KMS-11 (cell line): ENCODE measurements around the gene ENDOU.

Source experiments
- H2AFZ ChIP-seq: fragments of 200-600 bp; sonication (generic); 2 replicates; pipeline ENCODE4 v1.6.1; 2016; ENCODE audit warnings: antibody characterized with exemption, mixed run types, low read depth
- H3K27ac ChIP-seq: fragments of 200-600 bp; sonication (generic); 2 replicates; pipeline ENCODE4 v1.6.1; 2016; ENCODE audit warnings: mild to moderate bottlenecking, mixed run types
- H3K27me3 ChIP-seq: fragments of 200-600 bp; sonication (generic); 2 replicates; pipeline ENCODE4 v1.6.1; 2017; ENCODE audit warnings: mild to moderate bottlenecking, low read depth, mixed run types, moderate library complexity; ENCODE audit not compliant: insufficient read depth
- H3K36me3 ChIP-seq: fragments of 200-600 bp; sonication (generic); 2 replicates; pipeline ENCODE4 v1.6.1; 2017; ENCODE audit warnings: mild to moderate bottlenecking, mixed run types; ENCODE audit not compliant: insufficient read depth
- H3K4me1 ChIP-seq: fragments of 200-600 bp; sonication (generic); 2 replicates; pipeline ENCODE4 v1.6.1; 2016; ENCODE audit warnings: mild to moderate bottlenecking, low read depth, mixed run types; ENCODE audit not compliant: poor library complexity, severe bottlenecking
- H3K4me2 ChIP-seq: fragments of 200-600 bp; sonication (generic); 2 replicates; pipeline ENCODE4 v1.7.0; 2016; ENCODE audit warnings: mild to moderate bottlenecking, mixed run types
- H3K4me3 ChIP-seq: fragments of 200-600 bp; sonication (generic); IDR thresholded peaks from 2 replicates; pipeline ENCODE4 v1.6.1; 2017; ENCODE audit warnings: low read depth, low read length, mixed read lengths; ENCODE audit not compliant: insufficient read depth
- H3K79me2 ChIP-seq: fragments of 200-600 bp; sonication (generic); 2 replicates; pipeline ENCODE4 v1.6.1; 2016; ENCODE audit warnings: low read depth, mixed run types; ENCODE audit not compliant: insufficient read depth
- H3K9ac ChIP-seq: fragments of 200-600 bp; sonication (generic); 2 replicates; pipeline ENCODE4 v1.6.1; 2016; ENCODE audit warnings: mild to moderate bottlenecking, mixed run types
- H4K20me1 ChIP-seq: fragments of 200-600 bp; sonication (generic); 2 replicates; pipeline ENCODE4 v1.6.1; 2016; ENCODE audit warnings: mild to moderate bottlenecking, mixed run types; ENCODE audit not compliant: insufficient read depth
- TF ChIP-seq, protein P1 (sequence below): fragments of 200-600 bp; sonication (generic); conservative IDR thresholded peaks from 2 replicates; pipeline ENCODE4 v1.6.1; 2017; ENCODE audit warnings: low read depth, mild to moderate bottlenecking, antibody characterized with exemption, low read length, moderate library complexity, mixed read lengths

Gene ENDOU

DNA sequence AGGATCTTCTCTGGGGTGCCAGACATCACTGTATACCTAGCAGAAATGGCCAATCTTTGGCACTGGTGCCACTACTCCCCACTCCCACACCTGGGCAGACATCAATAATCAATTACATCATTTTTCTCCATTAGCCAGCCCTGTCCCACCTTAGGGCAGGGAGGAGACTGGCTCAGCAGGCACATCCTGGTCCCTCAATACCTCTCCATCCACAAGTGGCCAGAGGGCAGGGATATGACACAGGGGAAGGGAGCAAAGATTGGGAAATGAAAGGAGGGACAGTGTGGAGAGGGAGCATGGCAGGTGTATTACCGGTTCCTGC lies 23.2 kb upstream of the ENDOU start:
- no peaks in the 10 kb centered on the region for H3K79me2 ChIP-seq
- TF ChIP-seq, protein P1, sequence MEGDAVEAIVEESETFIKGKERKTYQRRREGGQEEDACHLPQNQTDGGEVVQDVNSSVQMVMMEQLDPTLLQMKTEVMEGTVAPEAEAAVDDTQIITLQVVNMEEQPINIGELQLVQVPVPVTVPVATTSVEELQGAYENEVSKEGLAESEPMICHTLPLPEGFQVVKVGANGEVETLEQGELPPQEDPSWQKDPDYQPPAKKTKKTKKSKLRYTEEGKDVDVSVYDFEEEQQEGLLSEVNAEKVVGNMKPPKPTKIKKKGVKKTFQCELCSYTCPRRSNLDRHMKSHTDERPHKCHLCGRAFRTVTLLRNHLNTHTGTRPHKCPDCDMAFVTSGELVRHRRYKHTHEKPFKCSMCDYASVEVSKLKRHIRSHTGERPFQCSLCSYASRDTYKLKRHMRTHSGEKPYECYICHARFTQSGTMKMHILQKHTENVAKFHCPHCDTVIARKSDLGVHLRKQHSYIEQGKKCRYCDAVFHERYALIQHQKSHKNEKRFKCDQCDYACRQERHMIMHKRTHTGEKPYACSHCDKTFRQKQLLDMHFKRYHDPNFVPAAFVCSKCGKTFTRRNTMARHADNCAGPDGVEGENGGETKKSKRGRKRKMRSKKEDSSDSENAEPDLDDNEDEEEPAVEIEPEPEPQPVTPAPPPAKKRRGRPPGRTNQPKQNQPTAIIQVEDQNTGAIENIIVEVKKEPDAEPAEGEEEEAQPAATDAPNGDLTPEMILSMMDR: no peak

DNA sequence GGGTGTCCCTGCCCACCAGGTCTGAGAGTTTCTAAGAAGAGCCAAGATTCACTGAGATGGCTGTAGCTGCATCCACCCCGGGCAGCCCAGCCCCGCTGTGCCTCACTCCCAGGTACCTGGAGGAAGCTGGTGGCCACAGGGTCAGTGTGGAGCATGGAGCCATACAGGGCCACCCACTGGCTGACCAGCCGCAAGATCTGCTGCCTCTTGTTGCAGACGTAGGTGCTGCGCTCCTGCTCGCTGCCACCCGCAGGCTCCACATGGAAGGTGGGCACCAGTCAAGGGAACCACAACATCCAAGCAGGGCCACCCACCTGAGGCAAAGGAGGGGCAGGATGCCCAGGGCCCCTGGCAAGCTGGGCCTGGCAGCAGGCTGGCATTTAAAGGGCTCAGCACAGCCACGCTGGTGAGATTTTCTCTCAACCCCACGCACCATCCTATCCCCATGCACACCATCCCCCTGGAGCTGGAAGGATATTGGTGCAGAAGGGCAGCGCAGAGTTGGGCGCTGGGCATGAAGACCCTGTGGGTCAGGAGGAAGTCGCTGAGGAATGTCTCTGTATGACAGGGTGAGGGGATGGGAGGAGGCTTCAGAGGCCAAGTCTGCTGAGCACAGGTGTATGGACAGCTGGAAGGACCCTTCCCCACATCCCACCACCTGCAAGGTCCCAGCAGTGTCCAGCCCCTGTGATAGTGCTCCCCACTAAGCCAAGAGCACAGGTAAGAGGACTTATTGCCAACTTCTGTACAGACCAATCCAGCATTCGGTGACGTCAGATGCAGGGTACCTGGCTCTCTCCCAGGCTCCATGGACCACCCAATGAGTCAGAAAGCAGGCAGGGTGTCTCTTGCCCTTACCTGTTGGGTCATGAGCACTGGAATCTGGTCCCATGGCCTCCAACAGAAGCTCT lies 22.6 kb upstream of the ENDOU start:
- Histone ChIP-seq H3K4me3 (no peak overlapping the region), H2AFZ (no peak overlapping the region), H3K4me1 (peaks cover 29% of the 10 kb centered on the region), H3K79me2 (no peaks in the 10 kb centered on the region), H3K4me2 (no peak overlapping the region), H3K9ac (no peak overlapping the region), H3K27ac (no peak overlapping the region), H3K36me3 (no peaks in the 10 kb centered on the region), H3K27me3 (no peaks in the 10 kb centered on the region), H4K20me1 (no peaks in the 10 kb centered on the region)
- TF ChIP-seq, protein P1: no peak

More for the DNA sequence above, 23.2 kb upstream of the ENDOU start:
- no peak overlapping the region for H3K27ac ChIP-seq
- no peaks in the 10 kb centered on the region for H4K20me1 ChIP-seq
- H3K27me3 ChIP-seq: no peaks in the 10 kb centered on the region
- H2AFZ ChIP-seq: no peak overlapping the region
- no peak overlapping the region for H3K4me2 ChIP-seq
- peaks cover 34% of the 10 kb centered on the region for H3K4me1 ChIP-seq
- H3K36me3 ChIP-seq: no peaks in the 10 kb centered on the region
- H3K4me3 ChIP-seq: no peak overlapping the region
- no peak overlapping the region for H3K9ac ChIP-seq

DNA sequence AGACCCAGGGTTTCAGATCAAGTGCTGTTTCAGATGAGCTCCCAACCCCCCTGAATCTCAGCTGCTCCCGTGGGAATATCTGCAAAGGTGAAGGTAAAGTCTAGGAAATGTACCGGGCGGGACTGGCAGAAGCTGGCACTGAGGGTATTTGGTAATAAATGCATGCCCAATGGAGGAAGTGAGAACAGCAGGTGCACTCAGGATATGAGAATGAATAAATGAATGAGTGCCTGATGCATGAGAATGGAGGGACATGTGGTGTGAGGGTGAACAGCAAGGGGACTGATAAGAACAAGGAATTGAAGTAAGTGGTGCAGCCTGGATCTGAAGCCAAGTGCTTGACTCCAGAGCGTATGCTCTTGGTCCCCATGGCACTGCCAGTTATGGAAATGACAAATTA lies 21.8 kb upstream of the ENDOU start:
- H3K36me3 ChIP-seq: no peaks in the 10 kb centered on the region
- H3K9ac ChIP-seq: no peak overlapping the region
- no peak overlapping the region for H3K4me2 ChIP-seq
- H3K79me2 ChIP-seq: no peaks in the 10 kb centered on the region
- H2AFZ ChIP-seq: no peak overlapping the region
- no peak overlapping the region for H3K4me3 ChIP-seq
- H3K27ac ChIP-seq: no peak overlapping the region
- TF ChIP-seq, protein P1: no peak
- peaks cover 28% of the 10 kb centered on the region for H3K4me1 ChIP-seq
- no peaks in the 10 kb centered on the region for H4K20me1 ChIP-seq
- no peaks in the 10 kb centered on the region for H3K27me3 ChIP-seq

DNA sequence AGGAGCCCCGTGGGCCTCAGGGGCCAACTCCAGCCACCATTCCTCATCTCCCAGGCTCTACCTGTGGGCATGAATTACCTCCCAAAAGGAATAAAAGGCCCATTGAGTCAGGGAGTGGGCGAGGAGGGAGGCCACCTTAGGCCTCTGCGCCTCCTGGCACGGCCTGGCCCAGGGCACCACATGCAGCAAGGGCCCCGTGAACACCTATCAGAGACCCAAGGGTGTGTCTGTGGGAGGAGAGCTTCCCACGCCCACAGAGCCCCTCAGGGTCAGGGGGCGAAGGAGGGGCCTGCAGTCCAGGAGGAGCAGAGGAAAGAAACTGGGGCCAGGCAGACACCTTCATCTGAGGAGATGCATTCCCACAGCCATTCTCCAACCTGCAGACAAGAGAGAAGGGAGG lies 21.2 kb upstream of the ENDOU start:
- Histone ChIP-seq H3K4me2 (no peak overlapping the region), H3K27me3 (no peaks in the 10 kb centered on the region), H2AFZ (no peak overlapping the region), H3K36me3 (no peaks in the 10 kb centered on the region), H4K20me1 (no peaks in the 10 kb centered on the region), H3K79me2 (no peaks in the 10 kb centered on the region), H3K9ac (no peak overlapping the region), H3K4me3 (no peak overlapping the region), H3K27ac (no peak overlapping the region), H3K4me1 (peaks cover 32% of the 10 kb centered on the region)
- TF ChIP-seq, protein P1: no peak
